ENCODE data around the gene POLR2F.

The POLR2F gene

GRCh38 chr22:37999640-38000272 lies 46.3 kb downstream of the POLR2F start (continued):
- TF ChIP-seq ZNF121 (tag by site-specific recombination; IDR thresholded peaks at IDR 0.05) (no peak), YY1 (tag by site-specific recombination; IDR thresholded peaks at IDR 0.05) (no peak), WT1 (tag by site-specific recombination; IDR thresholded peaks at IDR 0.05) (peak; percentile 57), HOXC10 (CRISPR knock-in tag; IDR thresholded peaks at IDR 0.05) (no peak), ZNF654 (tag by site-specific recombination; IDR thresholded peaks at IDR 0.05; ENCODE audit: low read depth) (no peak), ZFP41 (tag by site-specific recombination; IDR thresholded peaks at IDR 0.05; ENCODE audit: borderline replicate concordance) (no peak), SP7 (tag by site-specific recombination; IDR thresholded peaks at IDR 0.05) (peak; percentile 73), ZNF692 (tag by site-specific recombination; IDR thresholded peaks at IDR 0.05) (no peak), ZNF558 (tag by site-specific recombination; IDR thresholded peaks at IDR 0.05) (no peak), ZNF513 (tag by site-specific recombination; IDR thresholded peaks at IDR 0.05) (no peak), BCL11A (tag by site-specific recombination; IDR thresholded peaks at IDR 0.05; ENCODE audit: low read depth) (peak; percentile 27; the same call in 1 of the 2 replicates), TRIM28 (IDR thresholded peaks at IDR 0.05; ENCODE audit: borderline replicate concordance, low read length) (no peak), EGR2 (tag by site-specific recombination; IDR thresholded peaks at IDR 0.05; ENCODE audit: low read depth) (no peak), ZSCAN30 (tag by site-specific recombination; IDR thresholded peaks at IDR 0.05) (no peak), ZNF561 (tag by site-specific recombination; IDR thresholded peaks at IDR 0.05; ENCODE audit: borderline replicate concordance) (no peak), ZNF580 (tag by site-specific recombination; IDR thresholded peaks at IDR 0.05) (no peak), ZNF157 (tag by site-specific recombination; IDR thresholded peaks at IDR 0.05) (no peak), ZBTB8A (tag by site-specific recombination; IDR thresholded peaks at IDR 0.05) (no peak), ZNF549 (tag by site-specific recombination; IDR thresholded peaks at IDR 0.05) (no peak), ZNF785 (tag by site-specific recombination; IDR thresholded peaks at IDR 0.05) (no peak), ZNF433 (tag by site-specific recombination; IDR thresholded peaks at IDR 0.05; ENCODE audit: low read depth) (no peak), ZNF132 (tag by site-specific recombination; IDR thresholded peaks at IDR 0.05; ENCODE audit: borderline replicate concordance) (no peak), ZNF138 (tag by site-specific recombination; IDR thresholded peaks at IDR 0.05; ENCODE audit: borderline replicate concordance) (no peak), ZNF394 (tag by site-specific recombination; IDR thresholded peaks at IDR 0.05; ENCODE audit: borderline replicate concordance) (no peak), ZNF792 (tag by site-specific recombination; IDR thresholded peaks at IDR 0.05) (no peak), MYNN (tag by site-specific recombination; IDR thresholded peaks at IDR 0.05; ENCODE audit: borderline replicate concordance) (no peak), ZNF518A (tag by site-specific recombination; conservative IDR thresholded peaks at IDR 0.05; ENCODE audit: low read depth) (no peak), GLI2 (tag by site-specific recombination; IDR thresholded peaks at IDR 0.05; ENCODE audit: borderline replicate concordance, low read depth) (no peak), ZBTB6 (tag by site-specific recombination; IDR thresholded peaks at IDR 0.05) (no peak)
